ENCODE data around the gene RLN2.

GRCh38 chr9:5305741-5306140 is 1.2 kb upstream of the RLN2 start:
- TF ChIP-seq CTCF (IDR thresholded peaks at IDR 0.05): no peak
- no peak for TF ChIP-seq EP300 (IDR thresholded peaks at IDR 0.05)

Data from gastroesophageal sphincter (tissue), 3 donors.